Stomach smooth muscle (tissue), 2 donors: Measurements from ENCODE around the gene UNG.
A peak's percentile ranks its signal among the peaks of the same experiment; 100 is the strongest.

ENCODE experiments used
- H3K27ac ChIP-seq: one replicate; pipeline ENCODE4 v1.7.0; 2013; ENCODE audit warnings: mild to moderate bottlenecking, low read length, inconsistent platforms
- H3K27me3 ChIP-seq, 2 donors: one replicate each; pipeline ENCODE4 v1.7.0; 2013; ENCODE audit warnings: low read length in 2 of 2; ENCODE audit not compliant: insufficient read depth in 2 of 2, control insufficient read depth in 1 of 2
- H3K36me3 ChIP-seq, 2 donors: one replicate each; pipeline ENCODE4 v1.7.0; 2013; ENCODE audit warnings: low read length in 2 of 2; ENCODE audit not compliant: control insufficient read depth in 2 of 2, insufficient read depth in 2 of 2
- H3K4me1 ChIP-seq: one replicate; pipeline ENCODE4 v1.7.0; 2013; ENCODE audit warnings: low read length; ENCODE audit not compliant: control insufficient read depth, insufficient read depth
- H3K4me3 ChIP-seq, 2 donors: one replicate each; pipeline ENCODE4 v1.7.0; 2013; ENCODE audit warnings: low read length in 2 of 2
- H3K9ac ChIP-seq, 2 donors: one replicate each; pipeline ENCODE4 v1.7.0; 2013; ENCODE audit warnings: low read length in 2 of 2, mild to moderate bottlenecking in 1 of 2
- H3K9me3 ChIP-seq, 2 donors: one replicate each; pipeline ENCODE4 v1.7.0; 2013; ENCODE audit warnings: low read length in 2 of 2; ENCODE audit not compliant: control insufficient read depth in 2 of 2
- donor health status: healthy.
- donor health status: Pancreatic carcinoma.

UNG gene

GRCh38 chr12:109156036-109156435, 58.6 kb downstream of the UNG start:
- Histone ChIP-seq H3K27me3 (no peaks in the 10 kb centered on the region), H3K36me3 (no peaks in the 10 kb centered on the region), H3K9ac (peak overlapping the region in 1 of 2 donors; percentile 66), H3K27ac (peak overlapping the region; percentile 89), H3K4me3 (peak overlapping the region; percentile 92 to 94), H3K4me1 (peaks cover 64% of the 10 kb centered on the region), H3K9me3 (no peaks in the 10 kb centered on the region)

GRCh38 chr12:109156586-109156985, 59.2 kb downstream of the UNG start:
- Histone ChIP-seq H3K36me3 (no peaks in the 10 kb centered on the region), H3K4me1 (peaks cover 67% of the 10 kb centered on the region), H3K9ac (no peak overlapping the region), H3K27me3 (no peaks in the 10 kb centered on the region), H3K4me3 (peak overlapping the region; percentile 5 to 92), H3K9me3 (no peaks in the 10 kb centered on the region), H3K27ac (peak overlapping the region; percentile 89)

GRCh38 chr12:109157986-109158385, 60.6 kb downstream of the UNG start:
- H3K27me3 ChIP-seq: no peaks in the 10 kb centered on the region
- H3K4me3 ChIP-seq: peak overlapping the region in 1 of 2 donors; percentile 59
- H3K36me3 ChIP-seq: peaks cover 0 to 2% of the 10 kb centered on the region in 2 donors
- peak overlapping the region; percentile 71 for H3K27ac ChIP-seq
- H3K9ac ChIP-seq: no peak overlapping the region
- peaks cover 76% of the 10 kb centered on the region for H3K4me1 ChIP-seq
- no peaks in the 10 kb centered on the region for H3K9me3 ChIP-seq

GRCh38 chr12:109160433-109160832, 63.0 kb downstream of the UNG start:
- Histone ChIP-seq H3K36me3 (peaks cover 0 to 2% of the 10 kb centered on the region in 2 donors), H3K9me3 (no peaks in the 10 kb centered on the region), H3K27me3 (no peaks in the 10 kb centered on the region), H3K4me1 (peaks cover 63% of the 10 kb centered on the region), H3K27ac (peak overlapping the region; percentile 76), H3K9ac (peak overlapping the region in 1 of 2 donors; percentile 36), H3K4me3 (peak overlapping the region; percentile 23 to 52)
